Measurements from ENCODE around the gene RPS18.

DNA sequence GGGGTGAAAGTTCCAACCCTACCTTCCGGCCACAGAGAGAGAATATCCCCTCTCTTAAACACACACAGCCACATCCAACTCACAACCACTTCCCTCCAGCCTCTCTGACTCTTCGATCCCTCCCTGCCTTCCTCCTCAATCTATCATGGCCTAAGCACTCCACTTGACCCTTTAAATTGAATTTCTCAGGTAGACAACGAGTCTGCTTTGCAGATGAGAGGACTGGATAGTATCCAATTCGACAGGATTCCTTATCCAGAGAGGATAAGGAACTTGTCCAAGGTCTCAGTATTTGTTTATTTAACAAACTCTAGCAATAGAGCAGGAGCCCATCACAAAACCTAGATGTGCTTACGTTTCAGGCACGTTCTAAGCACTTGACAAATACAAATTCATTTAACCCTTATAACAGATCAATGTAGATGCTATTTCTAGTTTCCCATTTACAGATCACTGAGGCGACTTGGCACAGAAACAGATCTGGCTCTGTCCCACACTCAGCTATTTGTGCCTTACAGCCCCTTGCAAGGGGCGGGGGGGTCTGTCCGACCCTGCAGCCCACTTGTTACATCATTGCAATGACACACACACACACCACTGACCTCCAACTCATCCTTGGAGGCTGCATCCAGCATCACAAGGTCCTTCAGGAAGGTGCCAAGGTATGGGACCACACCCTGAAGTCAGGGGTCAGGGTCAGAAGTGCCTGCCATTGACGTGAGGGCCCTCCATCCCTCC lies 22.4 kb downstream of the RPS18 start:
- TF ChIP-seq EP300 (IDR thresholded peaks at IDR 0.05) (no peak), POLR2A (IDR thresholded peaks at IDR 0.05) (no peak)
- TF ChIP-seq, protein P1, sequence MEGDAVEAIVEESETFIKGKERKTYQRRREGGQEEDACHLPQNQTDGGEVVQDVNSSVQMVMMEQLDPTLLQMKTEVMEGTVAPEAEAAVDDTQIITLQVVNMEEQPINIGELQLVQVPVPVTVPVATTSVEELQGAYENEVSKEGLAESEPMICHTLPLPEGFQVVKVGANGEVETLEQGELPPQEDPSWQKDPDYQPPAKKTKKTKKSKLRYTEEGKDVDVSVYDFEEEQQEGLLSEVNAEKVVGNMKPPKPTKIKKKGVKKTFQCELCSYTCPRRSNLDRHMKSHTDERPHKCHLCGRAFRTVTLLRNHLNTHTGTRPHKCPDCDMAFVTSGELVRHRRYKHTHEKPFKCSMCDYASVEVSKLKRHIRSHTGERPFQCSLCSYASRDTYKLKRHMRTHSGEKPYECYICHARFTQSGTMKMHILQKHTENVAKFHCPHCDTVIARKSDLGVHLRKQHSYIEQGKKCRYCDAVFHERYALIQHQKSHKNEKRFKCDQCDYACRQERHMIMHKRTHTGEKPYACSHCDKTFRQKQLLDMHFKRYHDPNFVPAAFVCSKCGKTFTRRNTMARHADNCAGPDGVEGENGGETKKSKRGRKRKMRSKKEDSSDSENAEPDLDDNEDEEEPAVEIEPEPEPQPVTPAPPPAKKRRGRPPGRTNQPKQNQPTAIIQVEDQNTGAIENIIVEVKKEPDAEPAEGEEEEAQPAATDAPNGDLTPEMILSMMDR (IDR thresholded peaks at IDR 0.05): no peak

Data from ovary (tissue), 3 donors.